ENCODE measurements around the gene VPS72. TPM values are rescaled to one million over a fixed set of nuclear protein-coding genes. Genes with fewer than 3 reads are reported as not detected.

VPS72 gene
- total and polyA plus RNA-seq, 2 of the 13 experiments (the other 11 are each of a cell fraction or from before 2014, with no cell fraction given): 33.7 to 34.5 TPM

DNA sequence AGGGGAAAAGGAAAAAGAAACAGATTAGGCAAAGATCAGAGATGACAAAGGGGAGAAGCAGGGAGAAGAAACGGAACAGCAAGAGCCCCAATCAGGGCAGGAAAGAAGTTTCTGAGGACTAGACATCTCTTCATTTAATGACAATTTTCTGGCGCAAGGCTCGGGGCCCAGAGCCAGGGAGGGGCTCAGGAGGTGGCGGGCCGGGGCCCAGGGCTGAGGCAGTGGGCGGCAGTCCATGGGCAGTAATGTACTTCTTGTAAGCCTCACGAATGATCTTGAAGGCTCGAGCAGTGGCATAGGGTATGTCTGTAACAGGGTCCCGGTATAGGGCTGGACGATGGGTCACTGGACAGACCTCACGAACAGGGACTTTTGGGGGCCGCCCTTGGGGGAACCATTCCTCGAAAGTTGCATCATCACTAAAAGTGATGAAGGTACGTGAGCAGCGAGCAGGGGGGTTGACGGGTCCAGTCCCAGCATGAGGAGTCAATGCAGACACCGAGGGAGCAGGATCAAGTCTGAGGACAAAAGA, 13.4 kb downstream of the VPS72 start:
- FAIRE-seq (no peak), DNase-seq (ENCODE audit: low spot score) (no peak), ATAC-seq (no peak)
- Histone ChIP-seq H3K27ac (ENCODE audit: extremely low read length, insufficient read depth, low read length) (no peak overlapping the region), H3K4me1 (ENCODE audit: insufficient read depth, low read length) (no peaks in the 10 kb centered on the region), H3K27me3 (ENCODE audit: control insufficient read depth in 1 of 2, insufficient read depth in 2 of 2, low read length in 2 of 2) (no peaks in the 10 kb centered on the region), H3K79me2 (ENCODE audit: insufficient read depth, low read length) (no peaks in the 10 kb centered on the region), H4K20me1 (ENCODE audit: insufficient read depth, low read length) (no peaks in the 10 kb centered on the region), H3K9me3 (ENCODE audit: low read length) (no peaks in the 10 kb centered on the region), H3K4me3 (replicated peaks in 1 of 3; ENCODE audit: insufficient read depth in 1 of 3, low read depth in 2 of 3, low read length in 3 of 3) (no peak overlapping the region), H3K9ac (ENCODE audit: insufficient read depth, low read depth, low read length) (no peak overlapping the region), H3K4me2 (ENCODE audit: low read depth, low read length) (no peak overlapping the region), H3K36me3 (replicated peaks in 1 of 2; ENCODE audit: control insufficient read depth in 1 of 2, insufficient read depth in 2 of 2, low read length in 2 of 2) (peaks cover 11 to 46% of the 10 kb centered on the region in 2 experiments), H2AFZ (ENCODE audit: low read length) (no peak overlapping the region)
- TF ChIP-seq ATF7 (IDR thresholded peaks at IDR 0.05): 0 out of 2 replicates have a peak, but pooled peaks have one; percentile 22
- no peak for TF ChIP-seq ATF7 (CRISPR knock-in tag; IDR thresholded peaks at IDR 0.05)
- peak; percentile 30; the same call in 1 of the 2 replicates for TF ChIP-seq CEBPB (IDR thresholded peaks at IDR 0.05; ENCODE audit: borderline replicate concordance, low read depth, low read length)
- no peak for TF ChIP-seq CREB1 (IDR thresholded peaks at IDR 0.05)
- TF ChIP-seq CREB1 (CRISPR knock-in tag; IDR thresholded peaks at IDR 0.05): no peak
- 98% methylated on average over 16 of the region's 17 CpGs for WGBS (ENCODE audit: low lambda C conversion rate)
- CTCF ChIA-PET (ENCODE audit: low intra/inter-chr PET ratio, low total read pairs): no interaction called here
- no TSS peak for BruUV-seq (replicated peaks)
- intact Hi-C loops (cut with micrococcal nuclease; ENCODE audit: unreplicated experiment) (no loop called here), in situ Hi-C loops (cut with HindIII; ENCODE audit: extremely low pct_ligation_motif_present, low pct_unique_long_range_greater_than_20kb) (no loop called here)
- POLR2A ChIA-PET: no interaction called here

DNA sequence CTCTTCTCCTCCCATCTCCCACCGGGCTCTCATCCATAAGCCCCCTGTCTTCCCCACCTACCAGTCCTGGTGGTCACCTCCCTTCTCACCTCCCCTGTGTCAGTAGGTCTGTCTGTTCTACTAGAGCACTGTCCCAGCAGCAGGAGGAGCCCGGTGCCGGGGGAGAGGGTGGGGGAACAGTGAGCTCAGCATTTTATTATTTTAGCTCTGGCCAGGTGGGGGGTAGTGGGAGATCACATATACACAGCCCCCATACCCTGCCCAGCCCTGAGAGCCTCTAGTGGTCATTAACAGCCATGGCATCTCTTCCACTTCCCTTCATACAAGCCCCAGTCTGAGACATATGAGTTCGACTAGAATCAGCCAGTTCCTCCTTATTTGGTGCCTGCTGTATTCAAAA, 14.1 kb downstream of the VPS72 start, which contains the start of gene TMOD4:
TSS of gene TMOD4 (minus strand) at position 119 of the 400 bp plus-strand sequence. CDS start 1,106 bp downstream, outside the sequence.
- CTCF ChIA-PET (ENCODE audit: low intra/inter-chr PET ratio, low total read pairs): no interaction called here
- in situ Hi-C loops (cut with HindIII; ENCODE audit: extremely low pct_ligation_motif_present, low pct_unique_long_range_greater_than_20kb): no loop called here
- Histone ChIP-seq H3K27me3 (ENCODE audit: control insufficient read depth in 1 of 2, insufficient read depth in 2 of 2, low read length in 2 of 2) (no peaks in the 10 kb centered on the region), H3K27ac (ENCODE audit: extremely low read length, insufficient read depth, low read length) (no peak within 1 kb of the TSS), H2AFZ (ENCODE audit: low read length) (no peak within 1 kb of the TSS), H3K4me2 (ENCODE audit: low read depth, low read length) (no peak within 1 kb of the TSS), H4K20me1 (ENCODE audit: insufficient read depth, low read length) (no peaks in the 10 kb centered on the region), H3K79me2 (ENCODE audit: insufficient read depth, low read length) (no peaks in the 10 kb centered on the region), H3K9ac (ENCODE audit: insufficient read depth, low read depth, low read length) (no peak within 1 kb of the TSS), H3K4me1 (ENCODE audit: insufficient read depth, low read length) (no peaks in the 10 kb centered on the region), H3K4me3 (replicated peaks in 1 of 3; ENCODE audit: insufficient read depth in 1 of 3, low read depth in 2 of 3, low read length in 3 of 3) (no peak within 1 kb of the TSS), H3K9me3 (ENCODE audit: low read length) (no peaks in the 10 kb centered on the region), H3K36me3 (replicated peaks in 1 of 2; ENCODE audit: control insufficient read depth in 1 of 2, insufficient read depth in 2 of 2, low read length in 2 of 2) (peaks cover 9 to 41% of the 10 kb centered on the region in 2 experiments)
- DNase-seq (ENCODE audit: low spot score): no peak
- no TSS peak for BruUV-seq (replicated peaks)
- POLR2A ChIA-PET: no interaction called here
- peak; percentile 63 for FAIRE-seq
- intact Hi-C loops (cut with micrococcal nuclease; ENCODE audit: unreplicated experiment): no loop called here
- TF ChIP-seq, protein P1, sequence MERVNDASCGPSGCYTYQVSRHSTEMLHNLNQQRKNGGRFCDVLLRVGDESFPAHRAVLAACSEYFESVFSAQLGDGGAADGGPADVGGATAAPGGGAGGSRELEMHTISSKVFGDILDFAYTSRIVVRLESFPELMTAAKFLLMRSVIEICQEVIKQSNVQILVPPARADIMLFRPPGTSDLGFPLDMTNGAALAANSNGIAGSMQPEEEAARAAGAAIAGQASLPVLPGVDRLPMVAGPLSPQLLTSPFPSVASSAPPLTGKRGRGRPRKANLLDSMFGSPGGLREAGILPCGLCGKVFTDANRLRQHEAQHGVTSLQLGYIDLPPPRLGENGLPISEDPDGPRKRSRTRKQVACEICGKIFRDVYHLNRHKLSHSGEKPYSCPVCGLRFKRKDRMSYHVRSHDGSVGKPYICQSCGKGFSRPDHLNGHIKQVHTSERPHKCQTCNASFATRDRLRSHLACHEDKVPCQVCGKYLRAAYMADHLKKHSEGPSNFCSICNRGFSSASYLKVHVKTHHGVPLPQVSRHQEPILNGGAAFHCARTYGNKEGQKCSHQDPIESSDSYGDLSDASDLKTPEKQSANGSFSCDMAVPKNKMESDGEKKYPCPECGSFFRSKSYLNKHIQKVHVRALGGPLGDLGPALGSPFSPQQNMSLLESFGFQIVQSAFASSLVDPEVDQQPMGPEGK (CRISPR knock-in tag; IDR thresholded peaks at IDR 0.05): peak; percentile 77
- TF ChIP-seq SMC3 (IDR thresholded peaks at IDR 0.05; ENCODE audit: low read length) (0 out of 2 replicates have a peak, but pooled peaks have one; percentile 10), GABPB1 (CRISPR knock-in tag; IDR thresholded peaks at IDR 0.05) (no peak)
- TF ChIP-seq, protein P2, sequence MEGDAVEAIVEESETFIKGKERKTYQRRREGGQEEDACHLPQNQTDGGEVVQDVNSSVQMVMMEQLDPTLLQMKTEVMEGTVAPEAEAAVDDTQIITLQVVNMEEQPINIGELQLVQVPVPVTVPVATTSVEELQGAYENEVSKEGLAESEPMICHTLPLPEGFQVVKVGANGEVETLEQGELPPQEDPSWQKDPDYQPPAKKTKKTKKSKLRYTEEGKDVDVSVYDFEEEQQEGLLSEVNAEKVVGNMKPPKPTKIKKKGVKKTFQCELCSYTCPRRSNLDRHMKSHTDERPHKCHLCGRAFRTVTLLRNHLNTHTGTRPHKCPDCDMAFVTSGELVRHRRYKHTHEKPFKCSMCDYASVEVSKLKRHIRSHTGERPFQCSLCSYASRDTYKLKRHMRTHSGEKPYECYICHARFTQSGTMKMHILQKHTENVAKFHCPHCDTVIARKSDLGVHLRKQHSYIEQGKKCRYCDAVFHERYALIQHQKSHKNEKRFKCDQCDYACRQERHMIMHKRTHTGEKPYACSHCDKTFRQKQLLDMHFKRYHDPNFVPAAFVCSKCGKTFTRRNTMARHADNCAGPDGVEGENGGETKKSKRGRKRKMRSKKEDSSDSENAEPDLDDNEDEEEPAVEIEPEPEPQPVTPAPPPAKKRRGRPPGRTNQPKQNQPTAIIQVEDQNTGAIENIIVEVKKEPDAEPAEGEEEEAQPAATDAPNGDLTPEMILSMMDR (CRISPR knock-in tag; IDR thresholded peaks at IDR 0.05): peak; percentile 51
- TF ChIP-seq, protein P3, sequence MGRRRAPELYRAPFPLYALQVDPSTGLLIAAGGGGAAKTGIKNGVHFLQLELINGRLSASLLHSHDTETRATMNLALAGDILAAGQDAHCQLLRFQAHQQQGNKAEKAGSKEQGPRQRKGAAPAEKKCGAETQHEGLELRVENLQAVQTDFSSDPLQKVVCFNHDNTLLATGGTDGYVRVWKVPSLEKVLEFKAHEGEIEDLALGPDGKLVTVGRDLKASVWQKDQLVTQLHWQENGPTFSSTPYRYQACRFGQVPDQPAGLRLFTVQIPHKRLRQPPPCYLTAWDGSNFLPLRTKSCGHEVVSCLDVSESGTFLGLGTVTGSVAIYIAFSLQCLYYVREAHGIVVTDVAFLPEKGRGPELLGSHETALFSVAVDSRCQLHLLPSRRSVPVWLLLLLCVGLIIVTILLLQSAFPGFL (CRISPR knock-in tag; IDR thresholded peaks at IDR 0.05): no peak
- WGBS (ENCODE audit: low lambda C conversion rate): 68% methylated on average over 4 of the region's 4 CpGs
- ATAC-seq: peak; percentile 90

Measured in HepG2 (cell line).